ENCODE results near the gene DNAH17. TPM values are rescaled to one million over a fixed set of nuclear protein-coding genes. Genes with fewer than 3 reads are reported as not detected.

Gene DNAH17
- total RNA-seq, 2 donors from 2014 or later: 0.87 to 6.9 TPM

DNA sequence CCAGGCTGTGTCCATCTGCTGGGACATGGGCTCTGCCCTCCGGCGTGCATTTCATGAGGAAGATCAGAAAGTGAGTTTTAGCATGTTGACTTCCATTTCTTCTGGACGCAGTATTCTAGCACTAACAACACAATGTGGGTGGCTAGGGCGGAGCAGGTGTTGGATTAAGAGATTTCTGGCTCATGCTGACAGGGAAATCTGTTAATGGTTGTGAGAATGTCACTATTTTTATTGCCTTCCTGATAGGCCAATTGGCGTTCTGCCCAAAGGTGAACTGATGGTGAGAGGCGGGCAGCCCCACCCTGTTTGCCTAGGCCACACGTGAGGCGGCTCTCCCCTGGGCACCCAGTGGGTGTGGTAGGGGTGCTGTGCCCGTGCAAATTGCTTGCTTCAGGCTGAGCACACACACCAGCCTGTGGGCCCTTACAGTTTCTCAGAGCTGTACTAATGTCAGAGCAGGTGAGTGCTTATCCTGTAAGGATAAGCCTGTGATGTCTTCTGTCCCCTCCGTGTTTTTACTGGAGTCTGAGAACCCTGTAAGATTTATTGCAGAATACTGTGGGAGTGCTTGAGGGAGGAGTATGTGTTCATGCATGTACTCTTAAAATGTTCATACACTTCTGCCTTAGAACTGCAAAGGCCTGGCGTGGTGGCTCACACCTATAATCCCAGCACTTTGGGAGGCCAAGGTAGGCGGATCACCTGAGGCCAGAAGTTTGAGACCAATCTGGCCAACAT, 167.8 kb downstream of the DNAH17 start:
- H3K27me3 ChIP-seq (replicated peaks; ENCODE audit: insufficient read depth): no peaks in the 10 kb centered on the region
- intact Hi-C loops (cut with DNase I): no loop called here
- H3K27ac ChIP-seq: no peak overlapping the region
- no peaks in the 10 kb centered on the region for H3K9me3 ChIP-seq
- peaks cover 4% of the 10 kb centered on the region for H3K4me1 ChIP-seq (replicated peaks)
- WGBS: 41% methylated on average over 12 of the region's 12 CpGs
- DNase-seq (ENCODE audit: low spot score): peak; percentile 73
- no peak for TF ChIP-seq POLR2A (IDR thresholded peaks at IDR 0.05)
- TF ChIP-seq, protein P1, sequence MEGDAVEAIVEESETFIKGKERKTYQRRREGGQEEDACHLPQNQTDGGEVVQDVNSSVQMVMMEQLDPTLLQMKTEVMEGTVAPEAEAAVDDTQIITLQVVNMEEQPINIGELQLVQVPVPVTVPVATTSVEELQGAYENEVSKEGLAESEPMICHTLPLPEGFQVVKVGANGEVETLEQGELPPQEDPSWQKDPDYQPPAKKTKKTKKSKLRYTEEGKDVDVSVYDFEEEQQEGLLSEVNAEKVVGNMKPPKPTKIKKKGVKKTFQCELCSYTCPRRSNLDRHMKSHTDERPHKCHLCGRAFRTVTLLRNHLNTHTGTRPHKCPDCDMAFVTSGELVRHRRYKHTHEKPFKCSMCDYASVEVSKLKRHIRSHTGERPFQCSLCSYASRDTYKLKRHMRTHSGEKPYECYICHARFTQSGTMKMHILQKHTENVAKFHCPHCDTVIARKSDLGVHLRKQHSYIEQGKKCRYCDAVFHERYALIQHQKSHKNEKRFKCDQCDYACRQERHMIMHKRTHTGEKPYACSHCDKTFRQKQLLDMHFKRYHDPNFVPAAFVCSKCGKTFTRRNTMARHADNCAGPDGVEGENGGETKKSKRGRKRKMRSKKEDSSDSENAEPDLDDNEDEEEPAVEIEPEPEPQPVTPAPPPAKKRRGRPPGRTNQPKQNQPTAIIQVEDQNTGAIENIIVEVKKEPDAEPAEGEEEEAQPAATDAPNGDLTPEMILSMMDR (IDR thresholded peaks at IDR 0.05): no peak
- peak; percentile 76 for TF ChIP-seq POLR2AphosphoS5 (IDR thresholded peaks at IDR 0.05)
- H3K4me3 ChIP-seq: no peak overlapping the region
- no peaks in the 10 kb centered on the region for H3K36me3 ChIP-seq

DNA sequence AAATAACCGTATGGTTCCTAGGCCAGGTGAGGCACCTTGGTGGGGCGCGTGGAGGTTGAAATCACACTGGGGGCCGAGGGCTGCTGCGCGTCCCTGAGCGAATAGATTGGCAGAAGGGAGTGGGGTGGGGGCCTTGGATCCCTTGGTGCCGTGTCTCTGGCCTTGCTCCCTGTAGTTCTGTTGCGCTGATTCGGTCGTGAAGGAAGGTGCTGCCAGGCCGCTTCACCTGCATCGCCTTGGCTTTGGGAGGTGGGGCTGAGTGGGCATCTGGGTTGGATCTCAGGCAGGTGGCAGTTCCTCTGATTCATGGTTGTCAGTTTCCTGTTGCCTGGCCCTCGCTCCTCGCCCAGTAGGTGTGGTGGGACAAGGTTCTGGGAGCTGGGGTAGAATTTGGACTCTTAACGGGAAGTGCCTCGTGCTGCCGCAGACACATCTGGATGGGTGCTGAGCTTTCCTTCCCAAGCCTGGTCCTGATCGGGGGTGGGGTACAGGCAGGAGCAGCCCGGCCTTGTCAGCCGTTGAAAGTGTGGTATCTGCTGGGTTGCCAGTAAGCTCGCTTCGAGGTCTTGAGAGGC, 168.6 kb downstream of the DNAH17 start:
- DNase-seq (ENCODE audit: low spot score): no peak
- intact Hi-C loops (cut with DNase I): no loop called here
- H3K36me3 ChIP-seq: peaks cover 4% of the 10 kb centered on the region in 2 donors
- peaks cover 4% of the 10 kb centered on the region for H3K4me1 ChIP-seq (replicated peaks)
- no peaks in the 10 kb centered on the region for H3K9me3 ChIP-seq
- no peaks in the 10 kb centered on the region for H3K27me3 ChIP-seq (replicated peaks; ENCODE audit: insufficient read depth)
- no peak overlapping the region for H3K27ac ChIP-seq
- TF ChIP-seq POLR2A (IDR thresholded peaks at IDR 0.05) (no peak), POLR2AphosphoS5 (IDR thresholded peaks at IDR 0.05) (no peak)
- TF ChIP-seq, protein P1 (IDR thresholded peaks at IDR 0.05): no peak
- no peak overlapping the region for H3K4me3 ChIP-seq
- WGBS: 82% methylated on average over 23 of the region's 23 CpGs

DNA sequence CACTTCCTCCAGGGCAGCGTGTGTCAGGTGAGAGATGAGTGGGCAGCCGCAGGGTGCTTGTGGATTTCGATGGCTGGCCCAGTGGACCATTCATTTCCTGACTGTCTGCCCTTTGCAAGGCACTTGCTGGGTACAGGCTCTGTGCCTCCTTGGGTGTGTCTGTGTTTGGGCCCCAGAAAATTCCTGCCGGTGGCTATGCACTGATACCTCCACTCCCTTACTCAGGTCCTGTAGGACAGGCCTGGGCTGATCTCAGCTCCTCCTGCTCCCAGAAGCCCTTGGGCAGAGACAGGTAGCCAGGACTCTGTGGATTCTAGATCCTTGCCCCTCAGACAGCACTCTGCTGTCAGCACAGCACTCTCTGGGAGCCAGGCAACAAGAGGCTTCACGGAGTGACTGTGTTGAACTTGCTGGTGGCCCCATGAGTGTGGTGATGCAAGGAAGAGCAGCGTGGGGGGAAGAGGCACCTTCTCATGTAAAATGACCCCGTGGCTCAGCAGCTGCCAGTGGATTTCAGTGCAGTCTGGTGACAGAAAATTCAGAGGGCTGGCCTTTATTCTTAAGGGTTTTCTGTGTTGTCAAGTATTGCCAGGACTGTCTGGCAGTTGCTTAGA, 169.7 kb downstream of the DNAH17 start:
- TF ChIP-seq POLR2AphosphoS5 (IDR thresholded peaks at IDR 0.05) (no peak), POLR2A (IDR thresholded peaks at IDR 0.05) (no peak)
- TF ChIP-seq, protein P1 (IDR thresholded peaks at IDR 0.05): no peak
- Histone ChIP-seq H3K9me3 (no peaks in the 10 kb centered on the region), H3K27me3 (replicated peaks; ENCODE audit: insufficient read depth) (no peaks in the 10 kb centered on the region), H3K27ac (no peak overlapping the region), H3K4me1 (replicated peaks) (peaks cover 4% of the 10 kb centered on the region), H3K4me3 (no peak overlapping the region), H3K36me3 (peaks cover 10% of the 10 kb centered on the region in 2 donors)
- WGBS: 89% methylated on average over 7 of the region's 7 CpGs
- intact Hi-C loops (cut with DNase I): no loop called here
- no peak for DNase-seq (ENCODE audit: low spot score)

DNA sequence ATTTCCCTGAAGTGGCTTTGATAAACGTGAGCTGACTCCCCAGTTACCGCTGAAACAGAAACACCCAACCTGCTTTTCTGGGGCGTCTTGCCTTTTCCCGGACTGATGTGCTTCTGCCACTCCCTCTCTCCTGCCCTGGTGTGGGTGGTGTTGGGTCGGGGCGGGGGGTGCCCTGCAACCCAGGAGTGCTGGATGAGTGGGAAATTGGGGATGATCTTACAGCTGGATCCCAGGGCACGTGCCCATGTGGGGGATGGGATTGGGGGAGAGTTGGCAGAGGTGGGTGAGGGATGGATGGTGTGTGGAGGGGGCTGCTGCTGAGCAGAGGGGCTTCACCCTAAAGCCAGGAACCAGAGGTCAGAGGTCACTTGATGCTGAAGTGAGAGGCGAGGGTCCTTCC, 170.3 kb downstream of the DNAH17 start:
- H3K36me3 ChIP-seq: peaks cover 10% of the 10 kb centered on the region in 2 donors

More for the DNA sequence above, 170.3 kb downstream of the DNAH17 start:
- TF ChIP-seq POLR2A (IDR thresholded peaks at IDR 0.05): no peak
- no peak for TF ChIP-seq POLR2AphosphoS5 (IDR thresholded peaks at IDR 0.05)
- TF ChIP-seq, protein P1 (IDR thresholded peaks at IDR 0.05): no peak
- H3K27ac ChIP-seq: no peak overlapping the region
- intact Hi-C loops (cut with DNase I): no loop called here
- H3K4me3 ChIP-seq: no peak overlapping the region
- no peak for DNase-seq (ENCODE audit: low spot score)
- H3K9me3 ChIP-seq: no peaks in the 10 kb centered on the region
- WGBS: 93% methylated on average over 8 of the region's 8 CpGs
- peaks cover 4% of the 10 kb centered on the region for H3K4me1 ChIP-seq (replicated peaks)
- H3K27me3 ChIP-seq (replicated peaks; ENCODE audit: insufficient read depth): no peaks in the 10 kb centered on the region
